ENCODE results near the gene PLEKHA7. TPM values are rescaled to one million over a fixed set of nuclear protein-coding genes. Genes with fewer than 3 reads are reported as not detected.
"Not testable (repeated sequence)": the region's sequence is repeated elsewhere in the genome, so short reads cannot be mapped to it uniquely, and the experiment has no call there.

The PLEKHA7 gene
- polyA plus RNA-seq, 1 of the 3 experiments (the other 2 are of a cell fraction): 0.12 TPM

DNA sequence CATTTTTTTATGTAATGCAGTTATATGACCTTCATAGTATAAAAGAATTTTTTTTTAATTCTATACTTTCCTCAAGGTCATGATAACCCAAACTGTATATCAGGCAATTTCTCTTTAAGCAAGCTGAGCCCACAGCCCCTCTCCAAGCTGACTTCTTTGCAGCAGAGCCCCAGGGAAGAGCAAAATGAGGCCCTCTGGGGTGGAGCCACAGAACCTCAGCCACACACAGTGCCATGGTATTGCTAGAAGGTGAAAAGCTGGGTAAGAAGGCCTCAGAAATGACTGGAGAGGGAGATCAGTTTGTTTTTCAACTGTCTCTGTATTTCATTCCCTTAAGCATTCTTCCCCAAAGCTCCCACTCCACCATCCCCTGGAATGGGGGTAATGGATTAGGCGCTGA is 108.8 kb downstream of the PLEKHA7 start:
- H3K79me2 ChIP-seq (ENCODE audit: insufficient read depth): no peaks in the 10 kb centered on the region
- H3K27ac ChIP-seq (ENCODE audit: low read depth in 2 of 2, low read length in 1 of 2): no peak overlapping the region
- no peaks in the 10 kb centered on the region; a peak in 1 of 4 replicates for H3K4me1 ChIP-seq (ENCODE audit: control insufficient read depth in 1 of 2, insufficient read depth in 2 of 2, low read depth in 1 of 2, low read length in 1 of 2)
- H3F3A ChIP-seq (replicated peaks; ENCODE audit: insufficient read depth): no peaks in the 10 kb centered on the region
- DNase-seq: no peak
- H3K4me2 ChIP-seq: no peak overlapping the region
- no peak overlapping the region for H3K4me3 ChIP-seq (ENCODE audit: low read depth in 2 of 2, low read length in 1 of 2)
- no peak overlapping the region for H3K9ac ChIP-seq
- H2AFZ ChIP-seq (ENCODE audit: low read depth): no peak overlapping the region
- H3K9me2 ChIP-seq: no peaks in the 10 kb centered on the region
- no peaks in the 10 kb centered on the region for H3K9me3 ChIP-seq
- ChIA-PET POLR2A (no interaction called here), CTCF (interaction anchor here (1.0 kb wide), 1 partner anchor 19 kb away, joined by 3 read pairs; no protein-coding TSS in a partner anchor)
- WGBS (ENCODE audit: low lambda C conversion rate): 80% methylated on average over 1 of the region's 1 CpG
- TF ChIP-seq, protein P1, sequence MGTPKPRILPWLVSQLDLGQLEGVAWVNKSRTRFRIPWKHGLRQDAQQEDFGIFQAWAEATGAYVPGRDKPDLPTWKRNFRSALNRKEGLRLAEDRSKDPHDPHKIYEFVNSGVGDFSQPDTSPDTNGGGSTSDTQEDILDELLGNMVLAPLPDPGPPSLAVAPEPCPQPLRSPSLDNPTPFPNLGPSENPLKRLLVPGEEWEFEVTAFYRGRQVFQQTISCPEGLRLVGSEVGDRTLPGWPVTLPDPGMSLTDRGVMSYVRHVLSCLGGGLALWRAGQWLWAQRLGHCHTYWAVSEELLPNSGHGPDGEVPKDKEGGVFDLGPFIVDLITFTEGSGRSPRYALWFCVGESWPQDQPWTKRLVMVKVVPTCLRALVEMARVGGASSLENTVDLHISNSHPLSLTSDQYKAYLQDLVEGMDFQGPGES (IDR thresholded peaks at IDR 0.05; ENCODE audit: low read depth, low read length): no peak
- H4K20me1 ChIP-seq (ENCODE audit: insufficient read depth): no peaks in the 10 kb centered on the region
- no peaks in the 10 kb centered on the region for H3K27me3 ChIP-seq (ENCODE audit: insufficient read depth)
- no peaks in the 10 kb centered on the region for H3K36me3 ChIP-seq (replicated peaks in 1 of 2; ENCODE audit: control insufficient read depth in 1 of 2, insufficient read depth in 2 of 2, low read length in 1 of 2)

DNA sequence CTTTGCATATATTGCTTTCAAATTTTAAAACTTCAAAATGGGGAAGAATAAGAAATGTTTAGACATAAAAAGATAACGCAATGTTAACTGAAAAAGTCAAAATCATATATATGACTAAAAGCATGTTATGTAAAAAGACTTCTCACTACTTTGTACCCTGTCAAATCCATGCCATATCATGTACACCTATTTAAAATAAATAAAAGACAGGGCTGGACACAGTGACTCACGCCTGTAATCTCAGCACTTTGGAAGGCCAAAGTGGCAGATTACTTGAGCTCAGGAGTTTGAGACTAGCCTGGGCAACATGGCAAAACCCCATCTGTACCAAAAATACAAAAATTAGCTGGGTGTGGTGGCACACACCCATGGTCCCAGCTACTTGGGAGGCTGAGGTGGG is 109.5 kb downstream of the PLEKHA7 start:
- H3K79me2 ChIP-seq (ENCODE audit: insufficient read depth); H4K20me1 ChIP-seq (ENCODE audit: insufficient read depth); H3K9ac ChIP-seq; H3K4me2 ChIP-seq; H3K27me3 ChIP-seq (ENCODE audit: insufficient read depth); H3K4me3 ChIP-seq (ENCODE audit: low read depth in 2 of 2, low read length in 1 of 2); H3K9me3 ChIP-seq; H3F3A ChIP-seq (replicated peaks; ENCODE audit: insufficient read depth); H3K36me3 ChIP-seq (replicated peaks in 1 of 2; ENCODE audit: control insufficient read depth in 1 of 2, insufficient read depth in 2 of 2, low read length in 1 of 2); H3K9me2 ChIP-seq; H3K27ac ChIP-seq (ENCODE audit: low read depth in 2 of 2, low read length in 1 of 2); H2AFZ ChIP-seq (ENCODE audit: low read depth); DNase-seq; H3K4me1 ChIP-seq (ENCODE audit: control insufficient read depth in 1 of 2, insufficient read depth in 2 of 2, low read depth in 1 of 2, low read length in 1 of 2); POLR2A ChIA-PET: not testable (repeated sequence)
- CTCF ChIA-PET: interaction anchor here (0.7 to 1.0 kb wide), 2 partner anchors 20 to 119 kb away, joined by 3 read pairs; no protein-coding TSS in a partner anchor
- 42% methylated on average over 2 of the region's 2 CpGs for WGBS (ENCODE audit: low lambda C conversion rate)

- Histone ChIP-seq H3K36me3 (replicated peaks in 1 of 2; ENCODE audit: control insufficient read depth in 1 of 2, insufficient read depth in 2 of 2, low read length in 1 of 2) (no peaks in the 10 kb centered on the region), H3F3A (replicated peaks; ENCODE audit: insufficient read depth) (no peaks in the 10 kb centered on the region), H3K27me3 (ENCODE audit: insufficient read depth) (no peaks in the 10 kb centered on the region), H3K4me1 (ENCODE audit: control insufficient read depth in 1 of 2, insufficient read depth in 2 of 2, low read depth in 1 of 2, low read length in 1 of 2) (no peaks in the 10 kb centered on the region; a peak in 2 of 4 replicates), H3K9me2 (no peaks in the 10 kb centered on the region), H3K79me2 (ENCODE audit: insufficient read depth) (no peaks in the 10 kb centered on the region), H3K9ac (no peak overlapping the region), H4K20me1 (ENCODE audit: insufficient read depth) (no peaks in the 10 kb centered on the region), H3K4me2 (no peak overlapping the region), H2AFZ (ENCODE audit: low read depth) (no peak overlapping the region), H3K4me3 (ENCODE audit: low read depth in 2 of 2, low read length in 1 of 2) (no peak overlapping the region), H3K9me3 (no peaks in the 10 kb centered on the region), H3K27ac (ENCODE audit: low read depth in 2 of 2, low read length in 1 of 2) (no peak overlapping the region)
- CTCF ChIA-PET: interaction anchor here (1.5 to 1.8 kb wide), 3 partner anchors 9 to 83 kb away, joined by 3 to 6 read pairs (median 5); no protein-coding TSS in a partner anchor
- POLR2A ChIA-PET: no interaction called here
- no peak for TF ChIP-seq TCF12 (IDR thresholded peaks at IDR 0.05)
- no peak for TF ChIP-seq RCOR1 (IDR thresholded peaks at IDR 0.05; ENCODE audit: low read length)
- TF ChIP-seq EP300 (IDR thresholded peaks at IDR 0.05; ENCODE audit: borderline replicate concordance in 1 of 2, low read depth in 1 of 2, low read length in 1 of 2): no peak
- TF ChIP-seq RFX5 (IDR thresholded peaks at IDR 0.05; ENCODE audit: low read length): no peak
- no peak for TF ChIP-seq FOXJ3 (CRISPR knock-in tag; IDR thresholded peaks at IDR 0.05)
- TF ChIP-seq SMC3 (IDR thresholded peaks at IDR 0.05; ENCODE audit: low read depth, low read length): no peak
- TF ChIP-seq, protein P2, sequence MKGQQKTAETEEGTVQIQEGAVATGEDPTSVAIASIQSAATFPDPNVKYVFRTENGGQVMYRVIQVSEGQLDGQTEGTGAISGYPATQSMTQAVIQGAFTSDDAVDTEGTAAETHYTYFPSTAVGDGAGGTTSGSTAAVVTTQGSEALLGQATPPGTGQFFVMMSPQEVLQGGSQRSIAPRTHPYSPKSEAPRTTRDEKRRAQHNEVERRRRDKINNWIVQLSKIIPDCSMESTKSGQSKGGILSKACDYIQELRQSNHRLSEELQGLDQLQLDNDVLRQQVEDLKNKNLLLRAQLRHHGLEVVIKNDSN (IDR thresholded peaks at IDR 0.05; ENCODE audit: borderline replicate concordance, low read depth): no peak
- TF ChIP-seq GABPA (IDR thresholded peaks at IDR 0.05; ENCODE audit: low read depth): no peak
- TF ChIP-seq MXI1 (IDR thresholded peaks at IDR 0.05; ENCODE audit: low read depth, low read length): no peak
- TF ChIP-seq SIN3A (IDR thresholded peaks at IDR 0.05; ENCODE audit: borderline replicate concordance, low read depth, low read length): no peak
- no peak for TF ChIP-seq NRF1 (IDR thresholded peaks at IDR 0.05; ENCODE audit: low read depth, low read length)
- DNase-seq: no peak
- WGBS (ENCODE audit: low lambda C conversion rate): 27% methylated on average over 2 of the region's 2 CpGs
Observed at GRCh38 chr11:16902781-16903378, 111.3 kb downstream of the PLEKHA7 start.
